GM10847 (cell line): ENCODE measurements around the gene IL18RAP.

Source experiments
- POLR2A ChIP-seq: IDR thresholded peaks from 2 replicates; pipeline ENCODE4 v1.6.1; 2011; ENCODE audit not compliant: insufficient read length; ENCODE audit errors: extremely low read depth

The IL18RAP gene

GRCh38 chr2:102412199-102412598 lies 10.8 kb upstream of the IL18RAP start:
- no peak for TF ChIP-seq POLR2A

DNA sequence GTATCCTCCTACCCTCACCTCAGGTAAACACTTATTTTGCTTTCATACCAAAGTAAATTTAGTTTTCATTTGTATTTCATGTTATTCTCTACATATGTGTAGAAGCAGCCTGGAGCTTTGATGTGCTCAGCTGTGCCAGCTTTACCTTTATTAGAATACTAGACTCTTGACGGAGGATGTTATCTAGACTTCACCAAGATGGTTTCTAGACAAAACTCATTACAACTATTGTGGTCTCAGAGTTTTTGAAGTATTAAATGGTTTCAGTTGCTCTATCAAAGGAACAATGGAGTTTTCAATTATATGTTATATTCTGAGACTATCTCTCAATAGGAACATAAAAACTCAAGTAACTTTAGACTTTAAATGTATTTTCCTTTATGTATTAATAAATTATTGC lies 5.0 kb upstream of the IL18RAP start:
- no peak for TF ChIP-seq POLR2A

GRCh38 chr2:102418421-102418961 lies 4.5 kb upstream of the IL18RAP start:
- TF ChIP-seq POLR2A = no peak

- no peak for TF ChIP-seq POLR2A
These were observed 2.7 kb upstream of the IL18RAP start for GRCh38 chr2:102420290-102420689.

GRCh38 chr2:102421890-102422759 lies 835 bp upstream of the IL18RAP start:
- no peak for TF ChIP-seq POLR2A

GRCh38 chr2:102423368-102423767 lies 408 bp downstream of the IL18RAP start:
- TF ChIP-seq POLR2A = no peak

DNA sequence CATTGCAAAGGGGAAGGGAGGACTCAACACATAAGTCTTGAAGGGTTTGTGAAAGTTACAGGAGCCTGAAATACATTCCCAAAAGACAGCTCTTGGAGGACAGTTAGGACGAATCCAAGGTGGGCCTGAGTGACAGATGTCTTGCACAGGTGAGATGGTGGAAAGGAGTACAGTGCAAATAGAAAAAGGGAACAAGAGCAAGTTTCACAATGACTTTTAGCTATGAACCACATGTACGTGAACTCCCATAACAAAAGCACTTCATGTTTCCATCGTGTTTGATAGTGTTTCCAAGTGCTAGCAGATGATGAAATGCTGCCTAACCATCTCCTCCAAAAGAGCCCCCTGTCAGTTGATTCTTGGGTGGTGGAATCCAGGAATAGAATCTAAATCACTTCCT lies 1.8 kb downstream of the IL18RAP start:
- no peak for TF ChIP-seq POLR2A

DNA sequence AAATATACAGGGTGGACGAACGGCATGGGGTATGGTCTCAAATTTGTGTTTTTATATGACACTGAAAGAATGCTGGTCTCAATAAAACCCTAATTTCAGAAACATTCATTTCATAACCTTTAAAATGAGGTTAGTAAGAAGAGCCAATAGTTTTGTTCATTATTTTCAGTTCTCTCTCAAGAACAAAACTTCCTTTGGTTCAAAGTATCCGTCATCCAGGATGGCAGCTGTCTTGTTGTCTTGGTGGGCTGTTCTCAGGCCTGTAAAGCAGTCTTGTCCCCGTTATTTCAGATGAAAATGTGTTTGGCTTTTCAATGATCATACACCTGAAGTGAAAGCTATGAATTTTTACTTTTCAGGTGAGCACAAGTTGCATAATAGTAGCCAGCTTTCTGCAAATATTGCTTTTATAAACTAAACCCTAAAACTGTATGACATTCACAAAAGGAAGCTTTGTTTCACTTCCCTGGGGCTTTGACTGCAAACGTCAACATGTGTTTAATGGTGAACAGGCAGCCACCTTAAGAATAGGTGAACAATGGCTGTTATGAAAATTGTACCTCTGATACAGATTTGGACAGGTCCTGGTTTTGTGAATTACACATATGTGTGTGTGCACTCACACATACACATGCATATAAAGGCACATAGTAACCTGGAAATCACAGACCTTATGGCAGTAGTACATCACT lies 2.6 kb downstream of the IL18RAP start:
- no peak for TF ChIP-seq POLR2A

GRCh38 chr2:102427249-102427648 lies 4.3 kb downstream of the IL18RAP start:
- no peak for TF ChIP-seq POLR2A

- TF ChIP-seq POLR2A = no peak
These were observed 5.6 kb downstream of the IL18RAP start for GRCh38 chr2:102428573-102428972.

GRCh38 chr2:102432386-102432785 lies 9.4 kb downstream of the IL18RAP start:
- TF ChIP-seq POLR2A = no peak

GRCh38 chr2:102433973-102434654 lies 11.2 kb downstream of the IL18RAP start:
- no peak for TF ChIP-seq POLR2A

- TF ChIP-seq POLR2A = no peak
These were observed 11.9 kb downstream of the IL18RAP start for GRCh38 chr2:102434655-102435381.

DNA sequence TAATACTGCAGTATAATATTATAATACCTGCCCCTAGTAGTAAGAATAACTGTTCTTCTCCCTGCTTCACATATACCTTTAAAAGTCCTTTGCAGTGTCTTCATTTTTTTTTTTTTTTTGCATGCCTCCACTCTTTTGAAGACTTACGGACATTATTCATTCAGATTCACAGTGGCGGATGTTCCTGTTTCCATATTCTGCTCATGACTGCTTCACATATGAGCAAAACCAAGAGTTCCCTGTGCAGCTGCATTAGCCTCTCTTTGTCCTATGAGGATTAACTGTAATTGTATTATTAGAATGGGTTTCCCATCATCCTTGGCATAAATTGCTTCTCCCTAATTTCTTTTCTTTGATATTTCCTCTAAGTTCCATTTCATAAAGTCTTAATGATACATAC lies 12.8 kb downstream of the IL18RAP start:
- TF ChIP-seq POLR2A = no peak

GRCh38 chr2:102436323-102436722 lies 13.4 kb downstream of the IL18RAP start:
- TF ChIP-seq POLR2A = no peak
